Astrocyte of the cerebellum (primary cell): ENCODE measurements around the gene PKP1.

Source experiments
- DNase-seq: peaks from one replicate; pipeline ENCODE4 v3.0.0-alpha.2; 2011; ENCODE audit warnings: low read depth
- H3K4me3 ChIP-seq: 2 replicates; pipeline ENCODE4 v1.5.1; 2011; ENCODE audit warnings: mild to moderate bottlenecking, low read depth, low read length, moderate library complexity
- in situ Hi-C: cut with HindIII; loops from 2 replicates; pipeline ENCODE4 v1.10.0; 2017; ENCODE audit warnings: low sequenced_read_pairs
- TF ChIP-seq, protein P1 (sequence below): IDR thresholded peaks from 2 replicates; pipeline ENCODE4 v1.5.1; 2012; ENCODE audit warnings: low read length, low read depth, moderate library complexity, mild to moderate bottlenecking; ENCODE audit errors: missing control alignments

PKP1 gene

DNA sequence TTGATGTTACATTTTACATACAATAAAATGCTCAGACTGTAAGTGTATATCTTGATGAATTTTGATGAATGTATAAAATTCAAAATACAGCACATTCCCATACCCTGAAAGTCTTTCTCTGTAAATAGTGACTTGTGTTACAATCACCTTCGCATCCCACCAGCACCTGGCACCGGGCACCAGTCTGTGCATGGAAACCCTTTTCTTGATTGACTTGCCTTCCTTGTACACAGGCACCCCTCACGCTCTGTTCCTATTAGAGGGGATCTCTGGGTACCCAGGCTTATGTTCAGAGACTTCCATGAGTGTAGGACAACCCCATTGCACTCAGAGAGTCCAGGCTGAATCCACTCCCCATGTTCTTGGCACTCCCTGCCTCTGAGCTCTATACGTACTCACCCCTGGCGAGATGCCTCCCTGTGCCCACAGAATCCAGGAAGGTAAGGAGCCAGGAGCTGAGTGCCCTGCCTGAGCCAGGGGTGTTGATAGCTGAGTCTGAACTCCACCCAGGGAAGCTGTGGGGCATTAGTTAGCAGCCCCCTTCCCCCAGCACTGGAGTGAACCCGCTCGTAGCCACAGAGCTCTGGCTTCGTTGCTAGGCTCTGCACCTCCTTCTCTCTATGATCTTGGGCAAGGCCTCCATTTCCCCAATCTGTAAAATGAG is 22.5 kb upstream of the PKP1 start:
- TF ChIP-seq, protein P1, sequence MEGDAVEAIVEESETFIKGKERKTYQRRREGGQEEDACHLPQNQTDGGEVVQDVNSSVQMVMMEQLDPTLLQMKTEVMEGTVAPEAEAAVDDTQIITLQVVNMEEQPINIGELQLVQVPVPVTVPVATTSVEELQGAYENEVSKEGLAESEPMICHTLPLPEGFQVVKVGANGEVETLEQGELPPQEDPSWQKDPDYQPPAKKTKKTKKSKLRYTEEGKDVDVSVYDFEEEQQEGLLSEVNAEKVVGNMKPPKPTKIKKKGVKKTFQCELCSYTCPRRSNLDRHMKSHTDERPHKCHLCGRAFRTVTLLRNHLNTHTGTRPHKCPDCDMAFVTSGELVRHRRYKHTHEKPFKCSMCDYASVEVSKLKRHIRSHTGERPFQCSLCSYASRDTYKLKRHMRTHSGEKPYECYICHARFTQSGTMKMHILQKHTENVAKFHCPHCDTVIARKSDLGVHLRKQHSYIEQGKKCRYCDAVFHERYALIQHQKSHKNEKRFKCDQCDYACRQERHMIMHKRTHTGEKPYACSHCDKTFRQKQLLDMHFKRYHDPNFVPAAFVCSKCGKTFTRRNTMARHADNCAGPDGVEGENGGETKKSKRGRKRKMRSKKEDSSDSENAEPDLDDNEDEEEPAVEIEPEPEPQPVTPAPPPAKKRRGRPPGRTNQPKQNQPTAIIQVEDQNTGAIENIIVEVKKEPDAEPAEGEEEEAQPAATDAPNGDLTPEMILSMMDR = no peak
- in situ Hi-C loops = no loop called here
- no peak overlapping the region for H3K4me3 ChIP-seq
- no peak for DNase-seq

DNA sequence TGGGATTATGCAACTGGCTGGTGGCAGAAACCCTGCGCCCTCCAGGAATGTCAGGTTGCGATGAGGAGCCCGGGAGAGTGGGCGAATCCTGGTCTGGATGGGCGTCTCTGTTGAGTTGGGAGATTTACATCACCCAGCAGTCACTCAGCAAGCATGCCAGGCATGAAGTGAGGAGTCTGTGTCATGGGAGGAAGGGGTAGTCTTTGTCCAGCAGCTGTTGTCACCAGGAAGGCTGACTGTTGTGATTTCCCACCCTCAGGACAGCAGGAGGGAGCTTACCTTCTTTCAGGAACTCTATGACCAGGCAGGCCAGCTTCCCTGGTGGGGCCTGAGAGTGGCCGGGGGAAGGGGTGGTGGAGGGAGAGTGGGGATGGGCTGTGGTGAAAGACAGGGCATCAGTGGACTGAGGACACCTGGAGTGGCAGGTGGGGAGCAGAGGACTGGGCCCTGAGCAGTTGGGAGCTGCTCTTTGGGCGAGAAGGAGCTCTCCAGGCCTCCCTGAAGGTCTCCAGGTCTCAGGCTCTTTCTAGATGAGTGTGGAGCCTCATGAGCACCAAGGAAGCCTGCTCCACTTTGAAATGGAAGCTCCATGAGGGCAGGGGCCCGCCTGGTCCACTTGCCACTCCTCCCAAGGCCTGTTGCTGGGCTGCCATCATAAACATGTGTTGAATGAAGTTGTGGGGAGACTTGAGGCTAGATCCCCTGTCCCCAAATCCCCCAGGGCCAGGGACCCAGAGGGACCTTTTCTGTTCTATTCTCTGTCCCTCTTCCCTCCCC is 21.3 kb upstream of the PKP1 start:
- no peak for DNase-seq
- H3K4me3 ChIP-seq = no peak overlapping the region
- TF ChIP-seq, protein P1 = no peak
- in situ Hi-C loops = no loop called here

DNA sequence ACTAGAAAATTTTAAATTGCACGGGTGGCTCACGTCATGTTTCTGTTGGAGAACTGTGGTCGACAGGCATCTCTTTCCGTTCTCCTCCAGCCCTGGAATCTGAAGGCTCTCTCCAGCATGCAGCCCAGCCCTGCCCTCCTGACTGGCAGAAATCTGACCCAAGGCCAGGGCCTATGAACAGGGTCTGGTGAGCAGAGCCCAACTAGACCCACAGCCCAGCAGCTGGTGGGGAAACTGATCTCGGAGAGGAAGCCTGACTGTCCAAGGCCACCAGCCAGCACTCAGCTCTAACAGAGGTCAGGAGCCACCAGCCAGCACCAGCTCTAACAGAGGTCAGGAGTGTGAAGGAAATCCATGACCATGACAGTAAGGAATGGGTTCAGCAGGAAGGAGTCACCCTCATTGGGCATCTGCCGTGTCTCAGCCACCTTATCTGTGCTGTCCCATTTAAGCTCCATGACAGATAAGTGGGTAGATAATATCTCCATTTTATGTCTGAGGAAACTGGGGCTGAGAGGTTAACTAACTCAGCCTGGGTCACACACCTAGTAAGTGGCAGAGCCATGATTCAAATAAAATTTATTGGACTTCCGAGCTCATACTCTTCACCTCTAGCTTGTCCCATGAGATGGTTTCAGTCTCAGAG is 20.2 kb upstream of the PKP1 start:
- DNase-seq = no peak
- in situ Hi-C loops = no loop called here
- TF ChIP-seq, protein P1 = no peak
- no peak overlapping the region for H3K4me3 ChIP-seq

DNA sequence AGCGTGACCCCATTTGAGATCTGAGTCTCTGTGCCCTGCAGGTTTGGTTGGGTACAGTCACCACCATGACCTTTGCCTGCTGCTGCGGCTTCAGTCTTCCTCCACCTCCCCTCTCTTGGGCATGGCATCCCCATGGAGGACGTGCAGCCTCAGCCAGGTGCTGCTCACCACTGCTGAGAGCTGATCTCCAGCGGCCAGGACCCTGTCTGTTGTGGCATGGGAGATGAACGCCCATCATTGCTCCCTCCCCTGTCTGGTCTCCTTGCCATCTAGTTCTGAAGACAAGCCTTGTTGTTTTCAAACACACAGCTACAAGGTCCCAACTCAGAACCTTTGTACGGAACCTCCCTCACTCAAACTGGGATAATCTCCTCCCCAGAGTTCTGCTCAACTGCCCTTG is 19.2 kb upstream of the PKP1 start:
- in situ Hi-C loops = no loop called here
- TF ChIP-seq, protein P1 = no peak
- H3K4me3 ChIP-seq = no peak overlapping the region
- no peak for DNase-seq

DNA sequence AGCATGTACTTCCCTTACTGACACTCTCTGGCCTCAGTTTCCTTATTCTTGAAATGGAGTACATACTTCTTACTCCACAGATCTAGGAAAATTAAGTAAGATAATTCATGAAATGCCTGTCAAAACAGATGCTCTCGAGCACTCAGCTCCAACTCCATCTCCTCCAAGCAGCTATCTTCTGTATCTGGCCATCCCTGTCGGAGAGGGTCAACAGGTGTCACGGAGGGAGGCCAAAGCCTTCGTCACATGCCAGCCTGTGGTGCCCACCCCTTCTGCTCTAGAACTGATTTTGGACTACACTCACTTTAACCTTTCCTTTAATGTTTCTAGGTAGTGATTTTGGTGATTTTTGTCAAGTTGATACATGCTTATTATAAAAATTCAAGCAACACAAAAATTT is 18.8 kb upstream of the PKP1 start:
- no peak for DNase-seq
- TF ChIP-seq, protein P1 = no peak
- H3K4me3 ChIP-seq = no peak overlapping the region
- in situ Hi-C loops = no loop called here

DNA sequence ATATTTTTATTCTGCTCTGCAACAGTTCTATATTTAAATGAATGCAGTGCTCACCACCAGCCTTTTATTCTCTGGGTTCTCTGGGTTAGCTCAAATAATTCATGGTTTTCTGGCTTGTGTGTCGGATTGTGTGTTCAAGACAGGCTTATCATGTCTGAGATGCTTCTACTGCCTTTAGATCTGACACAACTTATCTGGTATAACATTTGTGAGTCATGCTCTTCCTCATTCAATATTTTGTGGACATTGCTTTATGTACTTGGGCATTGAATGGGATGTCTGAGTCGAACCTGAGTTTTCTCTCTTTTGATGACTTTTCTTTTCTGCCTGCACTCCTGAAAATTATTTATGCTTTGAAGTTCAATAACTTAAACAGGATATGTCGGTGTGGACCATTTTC is 17.6 kb upstream of the PKP1 start:
- no peak overlapping the region for H3K4me3 ChIP-seq
- TF ChIP-seq, protein P1 = no peak
- DNase-seq = no peak
- in situ Hi-C loops = no loop called here
